ENCODE measurements around the gene SHROOM2.
"Not testable (repeated sequence)": the region's sequence is repeated elsewhere in the genome, so short reads cannot be mapped to it uniquely, and the experiment has no call there.

The SHROOM2 gene

DNA sequence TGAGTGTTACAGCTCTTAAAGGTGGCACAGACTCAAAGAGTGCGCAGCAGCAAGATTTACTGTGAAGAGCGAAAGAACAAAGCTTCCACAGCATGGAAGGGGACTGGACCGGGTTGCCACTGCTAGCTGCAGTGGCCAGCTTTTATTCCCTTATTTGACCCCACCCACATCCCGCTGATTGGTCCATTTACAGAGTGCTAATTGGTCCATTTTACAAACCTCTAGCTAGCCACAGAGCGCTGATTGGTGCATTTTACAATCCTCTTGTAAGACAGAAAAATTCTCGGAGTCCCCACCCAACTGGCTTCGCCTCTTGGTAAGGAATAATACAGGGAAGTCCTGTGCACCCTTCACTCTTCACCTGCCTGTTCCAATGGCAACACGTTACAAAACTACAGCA lies 1.9 kb upstream of the SHROOM2 start:
- DNase-seq = no peak

DNA sequence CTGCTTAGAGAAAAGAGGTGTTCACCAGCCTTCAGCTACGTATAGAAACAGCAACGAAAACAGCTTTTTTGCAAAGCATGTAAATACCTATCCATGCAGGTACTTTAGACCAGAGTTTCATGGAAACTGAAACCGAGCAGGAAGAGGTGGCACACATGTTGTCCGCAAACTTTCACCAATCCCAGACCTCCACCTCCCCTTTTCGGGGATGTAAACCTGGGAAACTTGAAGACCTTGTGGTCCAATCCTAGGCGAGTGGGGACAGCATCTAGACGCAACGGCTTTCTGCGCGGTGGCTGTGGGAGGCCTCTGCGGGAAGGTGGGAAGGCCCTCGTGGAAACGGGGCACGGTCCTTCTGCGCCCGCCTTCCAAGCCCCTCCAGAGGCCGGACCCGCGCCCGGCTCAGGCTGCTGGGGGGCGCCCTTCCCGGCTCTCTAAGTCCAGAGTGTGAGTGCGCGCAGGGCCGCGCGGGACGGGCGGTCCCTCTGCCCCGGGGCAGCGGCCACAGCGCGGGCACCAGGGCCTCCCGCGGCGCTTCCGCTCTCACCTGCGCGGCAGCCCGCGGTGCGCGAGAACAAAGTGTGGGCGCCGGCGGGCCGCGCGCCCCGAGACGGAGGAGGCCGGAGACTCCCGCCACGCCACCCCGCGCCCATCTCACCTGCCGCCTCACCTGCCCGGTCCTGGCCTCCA lies 830 bp upstream of the SHROOM2 start:
- no peak for DNase-seq

DNA sequence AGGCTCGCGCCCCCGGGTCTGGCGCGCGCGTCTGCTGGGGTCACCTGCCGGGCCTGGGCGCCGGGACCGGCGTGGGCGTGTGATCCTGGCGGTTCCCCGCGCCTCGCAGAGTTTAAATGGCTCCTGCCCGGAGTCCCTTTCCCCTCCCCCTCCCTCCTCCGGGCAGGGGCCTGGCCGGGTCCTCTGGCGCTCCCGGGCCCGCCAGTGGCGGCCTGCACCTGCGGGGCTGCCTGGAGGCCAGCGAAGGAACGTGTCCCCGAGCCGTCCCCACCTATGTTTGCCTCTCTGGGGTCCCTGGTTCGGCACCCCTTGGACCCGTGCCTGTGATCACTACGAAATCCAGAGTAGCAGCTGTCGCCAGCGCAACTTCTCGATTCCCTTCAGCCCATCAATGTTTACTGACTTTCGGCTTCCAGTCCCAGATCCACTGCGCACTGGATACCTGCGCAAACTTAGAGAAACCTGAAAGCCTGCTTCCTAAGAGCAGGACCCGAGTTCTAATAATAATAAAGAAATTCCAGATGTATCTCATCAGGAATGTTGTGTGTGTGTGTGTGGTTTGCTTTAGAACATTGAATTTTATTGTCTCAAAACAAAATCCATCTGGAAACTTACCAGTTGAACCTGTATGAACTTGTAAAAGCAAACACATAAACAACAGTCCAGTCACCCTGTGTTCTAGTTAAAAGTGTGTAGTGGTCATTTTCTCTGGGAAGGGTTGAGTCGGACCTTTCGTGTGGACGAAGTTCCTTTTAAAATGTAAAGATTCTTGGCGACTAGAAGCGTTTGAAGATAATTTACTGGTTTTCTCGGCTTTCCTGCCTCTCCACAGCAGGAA lies 788 bp downstream of the SHROOM2 start:
- DNase-seq = no peak

DNA sequence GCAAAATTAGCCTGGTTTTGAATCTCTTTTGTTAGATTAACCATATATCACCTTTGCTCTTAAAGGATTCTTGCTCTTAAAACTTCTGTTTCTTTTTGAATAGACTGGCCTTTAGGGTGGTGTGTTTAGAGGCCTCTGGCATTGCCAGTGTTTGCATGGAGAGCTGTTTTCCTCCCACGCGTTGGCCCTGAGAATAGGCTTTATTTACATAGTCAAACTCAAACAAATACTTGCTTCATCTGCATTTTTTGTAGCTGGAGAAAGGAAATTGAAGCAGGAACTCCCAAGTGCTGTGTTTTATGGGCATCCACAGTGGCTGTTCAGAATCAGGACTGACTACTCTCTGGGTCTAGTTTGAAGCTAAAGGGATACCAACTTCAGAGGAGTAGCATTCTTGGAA lies 2.7 kb downstream of the SHROOM2 start:
- no peak for DNase-seq

DNA sequence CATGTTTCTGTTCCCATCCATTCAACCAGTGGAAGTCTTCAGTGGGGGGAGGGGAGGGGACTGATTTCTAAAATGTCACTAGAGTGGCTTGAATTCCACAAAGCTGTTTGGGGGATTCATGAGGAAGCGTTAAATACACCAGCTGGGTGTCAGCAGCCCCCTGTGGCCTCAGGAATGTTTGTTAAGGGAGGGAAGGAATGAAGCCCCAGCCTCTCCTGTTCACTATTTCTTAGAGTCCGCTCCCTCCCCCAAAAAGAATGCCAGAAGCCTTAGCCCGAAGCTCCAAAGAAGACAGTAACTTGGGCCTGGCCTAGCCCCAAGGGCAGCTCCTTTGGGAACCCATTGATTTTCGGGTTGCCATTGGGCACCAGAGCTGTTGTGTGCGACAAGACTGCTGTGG lies 3.3 kb downstream of the SHROOM2 start:
- DNase-seq = no peak

DNA sequence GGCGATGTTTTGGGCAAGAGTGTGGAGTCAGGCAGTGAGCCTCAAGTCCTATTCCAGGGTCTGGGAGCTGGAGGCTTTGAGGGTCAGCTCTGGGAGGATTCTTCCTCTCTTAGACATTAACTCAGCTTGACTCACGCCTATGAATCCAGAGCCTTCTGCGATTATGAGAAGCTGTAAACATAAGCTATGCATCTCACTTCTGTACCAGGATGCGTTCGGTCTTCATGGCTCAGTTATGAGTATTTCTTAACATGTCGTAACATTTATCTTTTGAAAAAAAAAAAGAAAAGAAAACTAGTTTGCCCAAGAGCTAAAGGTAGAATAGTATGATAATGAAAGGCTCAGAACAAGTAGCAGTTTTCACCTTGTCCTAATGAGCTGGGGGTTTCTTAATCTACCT lies 4.6 kb downstream of the SHROOM2 start:
- DNase-seq = no peak

DNA sequence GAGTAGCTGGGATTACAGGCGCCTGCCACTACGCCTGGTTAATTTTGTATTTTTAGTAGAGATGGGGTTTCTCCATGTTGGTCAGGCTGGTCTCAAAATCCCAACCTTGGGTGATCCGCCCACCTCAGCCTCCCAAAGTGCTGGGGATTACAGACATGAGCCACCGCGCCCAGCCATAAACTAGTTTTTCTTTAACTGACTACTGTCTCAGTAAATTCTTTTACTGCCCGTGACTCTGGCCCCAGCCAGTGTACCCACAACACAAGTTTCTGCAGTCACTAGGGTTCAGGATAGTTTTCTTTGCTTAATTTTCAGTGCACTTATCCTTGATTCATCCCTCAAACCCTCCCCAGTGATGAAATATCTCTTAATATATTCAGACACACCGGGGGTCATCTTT lies 8.3 kb downstream of the SHROOM2 start:
- DNase-seq = no peak

DNA sequence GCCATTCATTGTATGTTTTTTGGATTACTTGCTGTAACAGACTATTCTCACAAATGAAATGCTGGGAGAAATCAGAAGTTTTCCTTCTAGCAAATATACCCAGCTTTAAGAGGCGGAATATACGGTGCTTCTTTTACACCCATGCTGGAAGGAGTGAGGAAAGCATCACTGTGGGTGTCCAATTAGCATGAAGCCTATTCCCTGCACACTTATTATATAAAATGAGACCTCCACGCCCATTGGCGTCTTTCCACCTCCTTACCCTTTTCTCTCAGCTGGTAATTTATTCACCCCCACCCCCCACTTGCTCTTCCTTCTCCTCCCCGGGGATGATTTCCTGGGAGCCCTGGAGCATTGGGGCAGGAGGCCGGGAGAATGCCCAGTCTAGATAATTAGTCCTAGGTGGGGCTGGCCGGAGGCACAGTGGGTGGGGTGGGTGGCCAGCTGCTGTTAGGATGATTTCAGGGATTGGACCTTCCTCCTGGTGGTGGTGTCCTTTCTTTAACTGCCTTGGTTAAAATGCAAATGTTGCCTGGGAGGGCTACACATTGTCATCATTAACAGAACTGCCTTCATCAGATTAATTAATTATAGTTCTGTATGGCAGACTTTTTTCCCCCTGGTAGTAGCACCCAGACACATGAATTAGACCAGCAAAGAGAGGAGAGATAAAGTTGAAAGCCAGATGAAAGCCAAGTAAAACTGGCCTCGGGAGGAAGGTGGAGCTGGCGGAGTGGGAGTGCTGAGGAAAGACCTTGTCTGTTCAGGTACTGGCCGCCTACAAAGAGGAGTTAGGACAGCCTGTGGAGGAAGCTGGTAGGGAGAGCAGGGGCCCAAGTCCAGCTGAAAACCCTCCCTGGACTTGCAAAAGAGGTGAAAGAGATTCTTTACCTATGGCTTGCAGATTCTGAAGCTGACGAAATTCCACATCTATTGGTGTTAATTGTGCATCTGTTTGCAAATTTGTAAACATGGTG lies 11.4 kb downstream of the SHROOM2 start:
- DNase-seq = no peak

DNA sequence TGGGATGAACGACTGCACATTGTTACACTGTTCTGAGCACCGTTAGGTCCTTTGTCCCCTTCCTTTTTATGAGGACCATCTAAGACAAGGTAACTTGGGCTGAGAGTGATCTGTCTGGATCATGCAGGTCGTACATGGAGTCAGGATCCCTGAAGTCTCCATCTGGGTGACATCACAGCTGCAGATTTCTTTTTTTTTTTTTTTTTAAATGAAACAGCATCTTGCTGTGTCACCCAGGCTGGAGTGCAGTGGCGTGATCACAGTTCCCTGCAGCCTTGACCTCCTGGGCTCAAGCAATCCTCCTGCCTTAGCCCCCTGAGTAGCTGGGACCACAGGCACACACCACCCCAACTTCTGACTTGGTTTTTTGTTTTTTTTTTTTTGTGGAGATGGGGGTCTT lies 16.5 kb downstream of the SHROOM2 start:
- DNase-seq = no peak

DNA sequence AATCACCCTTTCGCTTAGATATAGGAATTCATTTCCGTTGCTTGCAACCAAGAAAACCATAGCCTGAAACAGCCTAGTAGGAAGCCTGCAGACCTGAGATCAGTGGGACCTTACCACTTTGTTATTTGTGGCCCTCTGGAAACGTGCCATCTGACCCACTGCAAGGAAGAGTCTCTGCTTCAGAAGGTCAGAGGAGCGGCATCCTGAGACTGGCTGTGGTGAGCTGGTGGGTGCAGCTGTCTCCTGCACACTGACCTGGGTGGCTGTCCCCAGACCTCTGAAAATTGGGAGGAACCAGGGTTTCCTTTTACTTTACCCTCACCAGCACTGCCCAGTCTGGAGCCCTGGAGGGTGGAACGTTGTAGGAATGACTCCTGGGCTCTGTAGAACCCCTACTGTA lies 18.2 kb downstream of the SHROOM2 start:
- no peak for DNase-seq

DNA sequence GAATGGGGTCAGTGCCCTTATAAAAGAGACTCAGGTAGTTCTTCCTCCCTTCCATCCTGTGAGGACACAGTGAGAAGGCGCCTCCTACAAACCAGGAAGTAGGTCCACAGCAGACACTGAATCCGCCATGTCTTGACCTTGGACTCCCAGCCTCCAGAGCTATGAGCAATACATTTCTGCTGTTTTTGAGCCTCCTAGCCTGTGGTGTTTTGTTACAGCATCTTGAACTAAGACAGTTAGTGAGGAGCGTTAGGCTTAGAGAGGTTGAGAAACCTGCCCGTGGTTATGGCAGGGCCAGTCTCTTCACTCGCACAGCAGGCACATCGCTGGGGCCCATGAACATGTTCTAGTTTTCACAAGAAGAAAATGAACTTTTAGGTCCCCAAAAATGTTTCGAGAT lies 19.7 kb downstream of the SHROOM2 start:
- DNase-seq = no peak

DNA sequence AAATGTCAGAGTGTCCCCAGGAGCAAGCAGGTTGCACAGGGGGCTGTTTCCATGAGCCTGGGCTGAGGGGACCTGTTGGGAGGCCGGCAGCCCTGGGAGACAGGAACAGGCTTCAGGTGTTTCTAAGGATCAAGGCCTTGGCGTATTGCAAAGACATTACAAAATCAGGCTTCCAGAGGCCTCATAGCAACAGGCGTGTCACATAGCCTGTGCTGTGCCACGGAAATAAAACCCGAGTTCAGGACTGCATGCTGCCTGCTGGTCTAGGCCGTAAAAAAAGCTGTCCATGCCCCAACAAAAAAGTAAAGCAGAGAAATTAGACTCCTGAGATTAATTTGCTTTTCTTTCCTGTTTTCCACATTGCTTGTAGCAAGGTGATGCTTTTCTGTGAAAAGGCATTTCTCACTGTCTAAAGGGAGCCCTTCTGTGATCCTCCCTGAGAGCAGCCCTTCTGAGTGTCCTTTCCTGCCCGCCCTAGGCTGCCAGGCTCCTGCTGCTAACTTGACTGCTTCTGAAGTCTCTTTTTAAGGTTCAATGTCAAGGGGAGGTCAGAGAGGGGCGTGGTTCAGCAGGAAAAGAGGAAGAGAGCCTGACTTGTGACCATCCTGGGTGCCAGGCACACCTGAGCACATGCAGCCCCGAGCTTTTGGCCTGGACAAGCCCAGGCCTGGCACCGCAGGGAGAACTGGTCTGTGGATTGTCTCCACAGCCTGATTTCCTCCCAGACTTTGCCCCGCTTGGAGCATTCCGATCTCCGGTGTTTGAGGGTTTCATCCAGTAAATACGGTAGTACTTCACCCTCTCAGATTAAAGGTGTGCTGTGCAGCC lies 21.3 kb downstream of the SHROOM2 start:
- no peak for DNase-seq

DNA sequence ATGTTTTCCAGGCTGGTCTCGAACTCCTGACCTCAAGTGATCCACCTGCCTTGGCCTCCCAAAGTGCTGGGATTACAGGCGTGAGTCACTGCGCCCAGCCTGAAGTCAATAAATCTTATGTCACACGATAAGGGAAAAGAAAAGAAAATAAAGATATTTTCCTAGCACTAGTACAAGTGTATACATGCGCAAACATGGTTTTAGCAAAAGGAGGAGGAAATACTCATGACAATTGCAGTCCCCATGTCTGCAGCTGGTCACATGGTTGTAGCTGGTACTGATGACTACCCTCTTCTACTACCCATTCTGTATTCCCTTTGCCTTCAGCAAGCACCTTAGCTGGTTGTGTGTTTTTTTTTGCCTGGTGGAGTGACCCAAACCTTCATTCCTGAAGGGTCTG lies 23.6 kb downstream of the SHROOM2 start:
- not testable (repeated sequence) for DNase-seq

DNA sequence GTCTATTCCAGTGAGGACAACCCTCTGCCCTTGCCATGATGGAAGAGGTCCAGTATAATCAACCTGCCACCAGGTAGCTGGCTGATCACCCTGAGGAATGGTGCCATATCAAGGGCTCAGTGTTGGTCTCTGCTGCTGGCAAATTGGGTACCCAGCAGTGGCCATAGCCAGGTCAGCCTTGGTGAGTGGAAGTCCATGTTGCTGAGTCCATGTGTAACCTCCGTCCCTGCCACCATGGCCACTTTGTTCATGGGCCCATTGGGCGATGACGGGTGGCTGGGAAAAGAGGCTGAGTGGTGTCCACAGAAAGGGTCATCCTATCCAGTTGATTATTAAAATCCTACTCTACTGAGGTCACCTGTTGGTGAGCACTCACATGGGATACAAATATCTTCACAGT lies 24.9 kb downstream of the SHROOM2 start:
- not testable (repeated sequence) for DNase-seq

DNA sequence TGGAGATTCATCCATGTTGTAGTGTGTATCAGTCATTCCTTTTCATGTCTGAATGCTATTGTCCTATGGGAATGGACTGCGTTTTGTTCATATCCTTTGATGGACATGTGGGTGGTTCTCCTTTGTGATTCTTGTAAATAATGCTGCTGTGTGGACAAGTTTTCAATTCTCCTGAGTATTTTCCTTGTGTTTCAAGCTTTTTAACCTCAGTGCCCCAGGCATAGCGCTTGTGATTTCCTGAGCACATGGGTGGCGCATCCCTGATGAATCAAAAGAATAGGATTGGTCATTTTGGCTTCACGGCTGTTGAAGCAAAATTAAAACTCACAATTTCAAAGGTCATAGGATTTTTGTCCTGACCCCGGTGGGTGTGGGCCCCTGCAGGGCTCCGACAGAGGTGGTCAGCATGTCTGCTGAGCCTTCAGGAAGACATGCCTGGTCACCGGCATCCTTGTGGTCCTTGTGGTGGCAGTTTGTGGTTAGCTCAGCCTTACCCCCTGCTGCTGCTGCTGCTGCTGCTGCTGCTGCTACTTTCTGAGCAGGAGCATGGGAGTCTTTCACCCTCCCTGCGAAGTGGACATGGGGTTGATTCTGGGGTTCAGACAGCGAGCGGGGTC lies 30.0 kb downstream of the SHROOM2 start:
- no peak for DNase-seq

DNA sequence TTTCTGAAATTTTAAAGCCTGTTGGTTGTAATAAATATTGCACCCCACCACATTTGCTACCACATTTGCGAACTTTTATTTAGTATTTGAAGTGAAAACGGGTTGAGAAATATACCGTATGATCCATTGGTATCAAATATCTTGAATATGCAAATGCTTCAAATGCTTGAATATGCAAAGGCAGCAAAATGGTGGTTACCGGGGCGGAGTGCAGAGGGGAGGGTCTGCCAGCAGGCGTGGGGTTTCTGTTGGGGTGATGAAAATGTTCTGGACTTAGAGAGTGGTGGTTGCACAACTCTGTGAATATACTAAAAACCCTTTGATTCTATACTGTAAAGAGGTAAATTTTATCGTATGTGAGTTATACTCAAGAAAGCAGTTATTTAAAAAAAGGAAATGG lies 35.3 kb downstream of the SHROOM2 start:
- no peak for DNase-seq

DNA sequence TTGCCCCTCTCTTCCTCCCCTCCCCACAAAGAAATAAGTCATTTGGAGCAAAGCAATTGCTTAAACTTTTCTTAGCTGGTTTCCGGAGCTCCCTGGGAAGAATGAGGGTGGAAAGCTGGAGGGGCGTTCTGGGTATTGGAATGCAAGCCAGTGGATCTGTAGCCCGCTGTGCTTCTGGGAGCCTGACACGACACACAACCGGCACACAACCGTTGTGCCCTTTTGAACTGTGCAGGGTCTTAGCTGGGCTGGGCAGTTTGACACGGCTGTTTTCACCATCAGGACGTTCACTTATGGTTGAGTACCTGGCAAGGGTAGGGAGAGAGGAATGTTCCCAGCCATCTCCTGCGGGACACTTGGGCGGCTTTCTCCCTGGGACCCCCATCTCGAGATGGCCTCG lies 38.3 kb downstream of the SHROOM2 start:
- DNase-seq = no peak

DNA sequence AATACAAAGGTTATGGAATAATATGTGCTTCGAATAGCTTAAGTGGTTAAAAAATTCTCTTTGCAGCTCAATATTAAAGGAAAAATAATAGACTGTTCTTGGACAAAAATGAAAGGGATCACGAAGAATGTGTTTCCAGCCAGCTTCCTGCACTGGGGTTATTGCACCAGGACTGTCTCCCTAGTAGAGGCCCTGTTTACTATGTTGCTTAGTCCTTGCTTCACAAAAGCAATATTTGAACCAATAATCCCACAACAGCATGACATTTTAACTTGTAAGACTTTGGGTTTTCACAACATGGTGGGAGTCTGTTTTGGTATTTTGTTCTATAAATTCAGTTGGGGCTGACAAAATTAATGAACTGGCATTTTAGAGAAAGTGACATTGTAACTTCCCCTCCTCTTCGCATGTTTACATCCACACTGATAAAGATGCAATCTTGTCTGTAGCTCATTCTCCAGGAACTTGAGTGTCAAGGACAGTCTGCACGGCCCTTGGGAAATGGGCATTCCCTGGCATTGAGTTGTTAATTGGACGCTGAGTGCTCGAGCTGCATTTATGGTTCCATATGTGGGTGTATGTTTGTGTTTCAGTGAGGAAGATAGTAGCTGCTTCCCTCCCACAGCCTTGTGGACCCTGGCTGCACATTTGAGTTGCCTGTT lies 39.0 kb downstream of the SHROOM2 start:
- no peak for DNase-seq

DNA sequence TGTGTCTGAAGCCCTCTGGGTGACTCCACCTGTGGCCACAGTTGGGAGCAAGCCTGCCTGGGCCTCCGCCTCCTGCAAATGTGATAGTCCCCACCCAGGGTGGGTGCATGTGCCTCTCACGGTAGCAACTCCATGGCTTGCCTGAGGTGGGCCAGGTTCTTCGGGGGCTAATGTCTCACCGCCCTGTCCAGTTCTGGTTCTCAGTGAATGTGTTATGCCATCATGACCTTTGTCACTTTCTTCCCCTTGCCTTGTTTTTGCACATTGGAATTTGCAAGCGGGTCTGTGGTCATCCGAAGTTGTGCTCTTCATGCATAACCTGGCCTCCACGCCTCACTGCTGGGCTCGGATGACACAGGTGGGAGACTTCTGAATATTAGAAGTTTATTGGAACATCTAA lies 39.7 kb downstream of the SHROOM2 start:
- DNase-seq = no peak

DNA sequence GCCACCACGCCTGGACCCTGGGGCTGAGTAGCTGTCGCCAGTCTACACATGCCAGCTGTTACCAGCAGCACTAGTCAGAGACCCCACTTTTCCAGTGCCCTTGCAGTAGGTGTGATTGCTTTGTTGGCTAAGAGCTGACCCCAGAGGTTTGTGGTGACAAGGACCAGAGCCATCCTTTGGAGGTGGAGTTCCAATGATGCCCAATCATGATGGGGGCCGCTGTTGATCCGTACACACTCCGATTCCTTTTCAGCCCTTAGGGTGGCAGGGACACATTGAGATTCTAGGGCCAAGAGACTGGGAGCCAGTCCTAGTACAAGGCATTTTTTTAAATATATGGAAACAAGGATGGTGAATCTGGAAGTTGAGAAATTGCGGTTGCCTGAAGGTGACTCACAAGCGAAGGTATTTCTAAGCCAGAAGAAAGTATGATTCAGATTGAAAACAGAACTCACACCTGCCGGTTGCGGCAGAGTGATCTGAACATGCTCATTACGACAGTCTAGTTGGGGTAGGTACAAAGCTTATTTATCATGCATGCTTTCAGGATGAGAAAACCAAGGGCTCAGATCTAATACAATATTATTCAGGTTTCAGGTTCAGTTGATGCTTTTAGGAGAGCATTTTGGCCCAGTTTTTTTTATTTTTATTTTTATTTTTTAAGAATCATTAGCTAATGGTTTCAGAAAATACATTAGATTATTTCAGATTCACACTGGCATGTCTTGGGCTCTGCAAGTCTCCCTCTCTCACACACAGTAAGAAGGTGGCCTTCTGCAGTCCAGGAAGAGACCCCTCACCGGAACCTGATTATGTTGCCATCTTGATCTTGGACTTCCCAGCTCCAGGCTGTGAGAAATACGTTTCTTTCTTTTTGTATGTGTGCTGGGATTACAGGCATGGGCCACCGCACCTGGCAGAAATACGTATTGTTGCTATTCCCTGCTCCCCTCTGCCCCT lies 43.4 kb downstream of the SHROOM2 start:
- no peak for DNase-seq

Measured in right hindlimb (tissue), 1 donor.